ENCODE data around the gene GALT.
"Not testable (repeated sequence)": the region's sequence is repeated elsewhere in the genome, so short reads cannot be mapped to it uniquely, and the experiment has no call there.

GALT gene

GRCh38 chr9:34627716-34628655 lies 18.5 kb upstream of the GALT start:
- DNase-seq = no peak

- peak; percentile 51 for DNase-seq
Measured at GRCh38 chr9:34628656-34629490, 17.6 kb upstream of the GALT start, which contains the start of gene ARID3C. Gene ARID3C, minus strand, starts transcription at chr9:34629066. Its CDS starts 1,052 bp downstream, at chr9:34628014.

GRCh38 chr9:34629491-34629808 lies 17.0 kb upstream of the GALT start:
- no peak for DNase-seq

GRCh38 chr9:34630402-34631154 lies 15.9 kb upstream of the GALT start:
- no peak for DNase-seq

- DNase-seq = no peak
Measured at GRCh38 chr9:34633166-34633565, 13.3 kb upstream of the GALT start.

GRCh38 chr9:34633851-34634550 lies 12.5 kb upstream of the GALT start:
- peak; percentile 84 for DNase-seq

GRCh38 chr9:34634551-34635248 lies 11.8 kb upstream of the GALT start:
- DNase-seq = no peak

- no peak for DNase-seq
Measured at GRCh38 chr9:34635556-34635955, 10.9 kb upstream of the GALT start.

GRCh38 chr9:34636791-34637355 lies 9.6 kb upstream of the GALT start:
- peak; percentile 14 for DNase-seq

GRCh38 chr9:34637356-34638137 lies 8.9 kb upstream of the GALT start, which contains the start of gene SIGMAR1:
Gene SIGMAR1, minus strand, starts transcription at chr9:34637787. Its CDS starts 90 bp downstream, at chr9:34637697.
- peak; percentile 96 for DNase-seq

GRCh38 chr9:34638138-34638445 lies 8.4 kb upstream of the GALT start:
- no peak for DNase-seq

GRCh38 chr9:34639322-34639721 lies 7.2 kb upstream of the GALT start:
- not testable (repeated sequence) for DNase-seq

GRCh38 chr9:34642679-34643078 lies 3.8 kb upstream of the GALT start:
- no peak for DNase-seq

- no peak for DNase-seq
Measured at GRCh38 chr9:34644766-34645314, 1.6 kb upstream of the GALT start.

- no peak for DNase-seq
Measured at GRCh38 chr9:34647084-34647403, 569 bp downstream of the GALT start.

- DNase-seq = no peak
Measured at GRCh38 chr9:34647651-34648050, 1.2 kb downstream of the GALT start.

GRCh38 chr9:34648673-34649072 lies 2.2 kb downstream of the GALT start:
- DNase-seq = no peak

GRCh38 chr9:34650816-34651215 lies 4.3 kb downstream of the GALT start:
- no peak for DNase-seq

- DNase-seq = no peak
Measured at GRCh38 chr9:34651321-34651720, 4.8 kb downstream of the GALT start.

- DNase-seq = no peak
Measured at GRCh38 chr9:34651876-34652601, 5.6 kb downstream of the GALT start, which contains the start of gene IL11RA. Gene IL11RA, plus strand, starts transcription at chr9:34652185. Its CDS starts 3,033 bp downstream, at chr9:34655218.

Data from CD4-positive, alpha-beta T cell treated with Interleukin-10 for 1 hour (primary cell).